GM19328 (cell line): Measurements from ENCODE around the gene RHEB.

Experiments used
- ATAC-seq: cut with Tn5 transposase; IDR thresholded peaks from one replicate; pipeline ENCODE4 v1.9.1; 2021; ENCODE audit warnings: mild to moderate bottlenecking, moderate library complexity; ENCODE audit not compliant: unreplicated experiment

Gene RHEB

GRCh38 chr7:151505433-151505832 is 14.3 kb downstream of the RHEB start:
- no peak for ATAC-seq

GRCh38 chr7:151504715-151505326 is 14.9 kb downstream of the RHEB start:
- ATAC-seq = no peak

GRCh38 chr7:151503902-151504714 is 15.6 kb downstream of the RHEB start:
- no peak for ATAC-seq

- no peak for ATAC-seq
Observed at GRCh38 chr7:151501676-151502075, 18.0 kb downstream of the RHEB start.

- ATAC-seq = no peak
Observed at GRCh38 chr7:151498495-151498894, 21.2 kb downstream of the RHEB start.

GRCh38 chr7:151497306-151497871 is 22.3 kb downstream of the RHEB start:
- ATAC-seq = no peak

GRCh38 chr7:151495360-151495759 is 24.3 kb downstream of the RHEB start:
- ATAC-seq = no peak

GRCh38 chr7:151494298-151495284 is 25.1 kb downstream of the RHEB start:
- no peak for ATAC-seq

- no peak for ATAC-seq
Observed at GRCh38 chr7:151493083-151493482, 26.6 kb downstream of the RHEB start.

GRCh38 chr7:151491859-151492258 is 27.8 kb downstream of the RHEB start:
- no peak for ATAC-seq

GRCh38 chr7:151490456-151491105 is 29.1 kb downstream of the RHEB start:
- no peak for ATAC-seq

GRCh38 chr7:151489498-151489897 is 30.2 kb downstream of the RHEB start:
- no peak for ATAC-seq

- ATAC-seq = no peak
Observed at GRCh38 chr7:151488096-151488495, 31.6 kb downstream of the RHEB start.

- no peak for ATAC-seq
Observed at GRCh38 chr7:151487228-151487627, 32.5 kb downstream of the RHEB start.

GRCh38 chr7:151486074-151486473 is 33.6 kb downstream of the RHEB start:
- ATAC-seq = no peak

- no peak for ATAC-seq
Observed at GRCh38 chr7:151484971-151485707, 34.6 kb downstream of the RHEB start.

GRCh38 chr7:151483711-151483983 is 36.0 kb downstream of the RHEB start:
- ATAC-seq = no peak

GRCh38 chr7:151482883-151483710 is 36.6 kb downstream of the RHEB start:
- no peak for ATAC-seq
